Activated CD8-positive, alpha-beta T cell treated with anti-CD3 and anti-CD28 coated beads for 36 hours (primary cell): ENCODE data around the gene MYO9A. TPM values are rescaled to one million over a fixed set of nuclear protein-coding genes. Genes with fewer than 3 reads are reported as not detected.

Source experiments
- ATAC-seq: fragments of 200-7000 bp; cut with Tn5 transposase; one replicate; pipeline ENCODE4 v1.10.0; 2021; ENCODE audit warnings: mild to moderate bottlenecking, moderate library complexity
- CTCF ChIA-PET: fragments of 350-600 bp; sonication (Branson Sonifier 250); formaldehyde crosslinking; loops from one replicate; lab custom pipeline; 2021; ENCODE audit warnings: antibody characterized with exemption; lab: Charles Lee
- POLR2A ChIA-PET: fragments of 350-600 bp; sonication (Branson Sonifier 250); formaldehyde crosslinking; loops from one replicate; lab custom pipeline; 2021; ENCODE audit warnings: antibody characterized with exemption; lab: Charles Lee
- DNase-seq: peaks from one replicate; pipeline ENCODE4 v3.0.0-alpha.2; 2020
- H3K27ac Mint-ChIP-seq: one replicate; pipeline ENCODE4 v1.8.0; 2021; ENCODE audit warnings: mild to moderate bottlenecking, mixed read lengths
- H3K27me3 Mint-ChIP-seq: one replicate; pipeline ENCODE4 v1.8.0; 2021; ENCODE audit warnings: mixed read lengths
- H3K36me3 Mint-ChIP-seq: one replicate; pipeline ENCODE4 v1.8.0; 2021; ENCODE audit warnings: low read depth, mixed read lengths
- H3K4me1 Mint-ChIP-seq: one replicate; pipeline ENCODE4 v1.8.0; 2021; ENCODE audit warnings: low read depth, mixed read lengths
- H3K4me3 Mint-ChIP-seq: one replicate; pipeline ENCODE4 v1.8.0; 2021; ENCODE audit warnings: mild to moderate bottlenecking, moderate library complexity, mixed read lengths
- H3K9me3 Mint-ChIP-seq: one replicate; pipeline ENCODE4 v1.8.0; 2021; ENCODE audit warnings: mixed read lengths
- CTCF ChIP-seq: fragments of 200-600 bp; IDR thresholded peaks from one replicate; pipeline ENCODE4 v1.8.0; 2022; ENCODE audit warnings: antibody characterized with exemption, mild to moderate bottlenecking
- intact Hi-C: fragments of 100-400 bp; cut with micrococcal nuclease; formaldehyde crosslinking; loops from one replicate; pipeline ENCODE4 v1.10.0; 2022
- total RNA-seq, 2 experiments: library from RNA; stranded (reverse); gene quantifications; one replicate each; pipeline ENCODE4 v1.2.3, GENCODE V29; 2021

The MYO9A gene
- total RNA-seq, 2 experiments from 2014 or later = 16.8 to 18.7 TPM

- no peak overlapping the region for H3K27ac Mint-ChIP-seq
- ChIA-PET POLR2A (no interaction called here), CTCF (no interaction called here)
- no peak for TF ChIP-seq CTCF
- H3K4me3 Mint-ChIP-seq = no peak overlapping the region
- intact Hi-C loops = no loop called here
- H3K36me3 Mint-ChIP-seq = peaks cover 6% of the 10 kb centered on the region
- DNase-seq = no peak
- no peaks in the 10 kb centered on the region for H3K9me3 Mint-ChIP-seq
- no peaks in the 10 kb centered on the region for H3K27me3 Mint-ChIP-seq
- H3K4me1 Mint-ChIP-seq = peaks cover 6% of the 10 kb centered on the region
- ATAC-seq = no peak
Measured at GRCh38 chr15:72047020-72047419, 70.9 kb downstream of the MYO9A start.

GRCh38 chr15:72044956-72045355, 73.0 kb downstream of the MYO9A start:
- peaks cover 2% of the 10 kb centered on the region for H3K4me1 Mint-ChIP-seq
- no peaks in the 10 kb centered on the region for H3K9me3 Mint-ChIP-seq
- intact Hi-C loops = no loop called here
- ChIA-PET POLR2A (no interaction called here), CTCF (interaction anchor here (0.6 to 0.8 kb wide), 2 partner anchors 14 to 60 kb away, joined by 3 read pairs; no protein-coding TSS in a partner anchor)
- H3K27me3 Mint-ChIP-seq = no peaks in the 10 kb centered on the region
- no peak overlapping the region for H3K4me3 Mint-ChIP-seq
- peaks cover 14% of the 10 kb centered on the region for H3K36me3 Mint-ChIP-seq
- TF ChIP-seq CTCF = no peak
- DNase-seq (no peak), ATAC-seq (no peak)
- H3K27ac Mint-ChIP-seq = no peak overlapping the region

- CTCF ChIA-PET = interaction anchor here (1.0 kb wide), 1 partner anchor 84 kb away, joined by 3 read pairs; no protein-coding TSS in a partner anchor
- no peak for DNase-seq
- ATAC-seq = no peak
- POLR2A ChIA-PET = no interaction called here
- Mint-ChIP-seq H3K36me3 (peaks cover 21% of the 10 kb centered on the region), H3K27ac (no peak overlapping the region), H3K4me3 (no peak overlapping the region), H3K27me3 (no peaks in the 10 kb centered on the region), H3K9me3 (peaks cover 4% of the 10 kb centered on the region), H3K4me1 (peaks cover 2% of the 10 kb centered on the region)
- intact Hi-C loops = no loop called here
- TF ChIP-seq CTCF = no peak
Measured at GRCh38 chr15:72042865-72043264, 75.1 kb downstream of the MYO9A start.

GRCh38 chr15:72042054-72042453, 75.9 kb downstream of the MYO9A start:
- Mint-ChIP-seq H3K4me1 (peaks cover 7% of the 10 kb centered on the region), H3K4me3 (no peak overlapping the region), H3K9me3 (peaks cover 11% of the 10 kb centered on the region), H3K27ac (no peak overlapping the region), H3K36me3 (peaks cover 26% of the 10 kb centered on the region), H3K27me3 (no peaks in the 10 kb centered on the region)
- no peak for DNase-seq
- TF ChIP-seq CTCF = no peak
- ChIA-PET CTCF (interaction anchor here (1.0 to 1.3 kb wide), 2 partner anchors 85 to 109 kb away, joined by 3 read pairs; no protein-coding TSS in a partner anchor), POLR2A (no interaction called here)
- ATAC-seq = no peak
- intact Hi-C loops = no loop called here

- CTCF ChIA-PET = no interaction called here
Measured at GRCh38 chr15:72037321-72037720, 80.6 kb downstream of the MYO9A start.

More at GRCh38 chr15:72037321-72037720, 80.6 kb downstream of the MYO9A start:
- intact Hi-C loops = no loop called here
- H3K36me3 Mint-ChIP-seq = peaks cover 21% of the 10 kb centered on the region
- no peaks in the 10 kb centered on the region for H3K27me3 Mint-ChIP-seq
- no peak overlapping the region for H3K4me3 Mint-ChIP-seq
- ATAC-seq = no peak
- DNase-seq = no peak
- no peak for TF ChIP-seq CTCF
- H3K4me1 Mint-ChIP-seq = peaks cover 7% of the 10 kb centered on the region
- H3K27ac Mint-ChIP-seq = no peak overlapping the region
- H3K9me3 Mint-ChIP-seq = peaks cover 14% of the 10 kb centered on the region
- POLR2A ChIA-PET = no interaction called here
